UCSD-AML1 (cell line): ENCODE results near the gene KRTAP10-3.

Experiments
- DNase-seq: peaks from one replicate; lab custom pipeline; 2025; ENCODE audit not compliant: unreplicated experiment; lab: John Stamatoyannopoulos, UW

KRTAP10-3 gene

DNA sequence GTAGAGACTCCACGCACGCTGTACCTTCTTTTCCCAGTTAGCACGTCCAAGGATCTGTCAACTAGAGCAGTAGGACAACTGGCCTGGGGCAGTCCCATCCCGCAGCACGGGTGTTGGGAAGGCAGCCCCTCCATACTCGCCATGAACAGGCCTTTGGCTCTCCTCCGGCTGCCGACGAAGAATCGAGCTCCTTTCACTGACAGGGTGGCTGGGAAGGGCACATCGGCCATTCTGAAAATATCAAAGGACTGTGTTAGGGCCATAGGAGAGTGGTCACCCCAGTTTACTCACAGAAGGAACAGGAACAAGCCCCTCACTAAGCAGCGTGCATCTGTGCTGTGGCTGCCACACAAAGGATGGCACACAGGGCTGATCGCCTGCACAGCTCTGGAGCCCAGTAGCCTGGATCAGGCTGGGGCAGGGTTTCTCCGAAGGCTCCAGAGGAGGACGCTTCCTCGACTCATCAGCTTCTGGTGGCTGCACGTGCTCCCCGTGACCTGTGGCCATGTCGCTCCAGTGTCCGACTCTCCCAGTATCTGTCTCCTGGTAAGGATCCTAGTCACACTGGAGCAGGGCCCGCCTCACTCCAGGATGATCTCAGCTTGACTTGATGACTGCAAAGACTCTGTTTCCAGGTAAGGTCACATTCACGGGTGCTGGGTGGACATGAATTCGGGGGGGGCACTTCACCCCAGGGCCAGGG lies 27.5 kb downstream of the KRTAP10-3 start:
- no peak for DNase-seq

GRCh38 chr21:44530221-44530902 lies 28.2 kb downstream of the KRTAP10-3 start:
- no peak for DNase-seq

GRCh38 chr21:44529503-44530125 lies 29.0 kb downstream of the KRTAP10-3 start:
- no peak for DNase-seq

DNA sequence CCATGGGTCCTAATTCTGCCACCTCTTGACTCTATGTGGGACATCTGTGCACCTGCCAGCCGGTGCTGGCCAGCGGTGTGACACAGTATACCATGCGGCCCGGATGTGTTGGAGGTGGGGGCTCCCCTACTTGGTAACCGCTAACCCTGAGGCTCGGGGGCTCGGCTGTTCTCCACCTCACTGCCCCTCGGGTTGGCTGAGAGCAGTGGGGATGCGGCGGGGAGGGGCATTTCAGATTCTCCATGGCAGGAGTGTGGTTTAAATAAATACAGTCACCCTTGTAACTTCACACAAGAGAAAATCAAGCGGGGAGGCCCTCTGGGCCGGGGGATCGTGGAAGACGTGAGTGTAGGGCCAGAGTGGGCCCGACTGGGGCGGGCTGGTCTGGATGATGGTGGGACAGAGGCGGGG lies 29.6 kb downstream of the KRTAP10-3 start:
- DNase-seq, result no peak

DNA sequence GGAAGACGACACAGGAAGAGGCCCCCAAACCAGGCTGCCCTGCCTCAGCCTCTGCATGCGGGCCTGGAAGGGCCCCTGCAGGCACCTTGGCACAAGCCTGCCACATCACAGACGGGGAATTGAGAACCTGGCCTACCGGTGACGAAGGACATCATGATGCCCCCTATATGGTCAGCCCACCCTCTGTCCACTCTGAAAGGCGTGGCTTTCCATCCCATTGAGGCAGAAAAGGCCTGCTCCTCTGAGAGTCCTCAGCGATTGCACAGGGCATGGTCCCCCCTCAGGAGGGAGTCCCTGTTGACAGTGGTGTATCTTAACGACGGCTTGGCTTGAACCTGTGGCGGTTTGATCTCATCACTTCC lies 30.0 kb downstream of the KRTAP10-3 start:
- no peak for DNase-seq

GRCh38 chr21:44527983-44528633 lies 30.5 kb downstream of the KRTAP10-3 start:
- no peak for DNase-seq

DNA sequence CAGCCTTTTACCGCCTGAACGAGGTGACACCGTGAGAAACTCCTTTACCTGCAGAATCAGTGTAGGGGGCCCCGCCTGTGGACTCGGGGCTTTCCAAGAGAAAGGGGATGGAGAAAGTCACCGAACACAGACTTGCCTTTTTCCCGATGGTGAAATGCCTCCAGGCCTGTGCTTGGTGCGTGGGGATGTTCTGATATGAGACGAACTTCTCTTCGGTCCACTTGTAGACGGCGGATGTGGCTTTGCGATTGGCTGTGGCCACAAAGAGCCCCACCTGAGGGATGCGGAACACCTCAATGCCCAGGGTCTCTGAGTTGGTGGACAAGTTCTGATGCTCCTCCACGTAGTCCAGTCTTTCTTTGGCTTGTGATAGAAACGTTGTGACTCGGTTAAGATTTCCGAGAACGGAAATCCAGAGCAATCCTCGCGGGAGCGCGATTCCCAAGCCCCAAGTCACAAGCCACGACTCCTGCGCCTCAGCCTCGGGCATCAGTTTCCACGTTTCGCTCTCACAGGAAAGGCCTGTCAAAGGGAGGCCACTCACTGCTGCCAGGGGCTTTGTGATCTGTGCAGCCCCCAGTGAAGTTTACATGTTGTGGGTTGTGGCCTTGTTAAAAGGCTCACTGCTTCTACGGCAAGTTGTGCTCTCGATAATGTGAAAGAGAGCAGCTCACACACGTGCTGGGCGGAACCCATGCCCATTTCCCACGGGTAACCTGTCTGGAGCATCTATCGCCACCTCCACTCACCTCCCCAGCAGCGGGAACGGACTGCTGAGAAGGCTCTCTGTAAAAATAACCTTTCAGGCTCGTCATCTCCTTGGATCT lies 31.2 kb downstream of the KRTAP10-3 start:
- DNase-seq, result no peak

DNA sequence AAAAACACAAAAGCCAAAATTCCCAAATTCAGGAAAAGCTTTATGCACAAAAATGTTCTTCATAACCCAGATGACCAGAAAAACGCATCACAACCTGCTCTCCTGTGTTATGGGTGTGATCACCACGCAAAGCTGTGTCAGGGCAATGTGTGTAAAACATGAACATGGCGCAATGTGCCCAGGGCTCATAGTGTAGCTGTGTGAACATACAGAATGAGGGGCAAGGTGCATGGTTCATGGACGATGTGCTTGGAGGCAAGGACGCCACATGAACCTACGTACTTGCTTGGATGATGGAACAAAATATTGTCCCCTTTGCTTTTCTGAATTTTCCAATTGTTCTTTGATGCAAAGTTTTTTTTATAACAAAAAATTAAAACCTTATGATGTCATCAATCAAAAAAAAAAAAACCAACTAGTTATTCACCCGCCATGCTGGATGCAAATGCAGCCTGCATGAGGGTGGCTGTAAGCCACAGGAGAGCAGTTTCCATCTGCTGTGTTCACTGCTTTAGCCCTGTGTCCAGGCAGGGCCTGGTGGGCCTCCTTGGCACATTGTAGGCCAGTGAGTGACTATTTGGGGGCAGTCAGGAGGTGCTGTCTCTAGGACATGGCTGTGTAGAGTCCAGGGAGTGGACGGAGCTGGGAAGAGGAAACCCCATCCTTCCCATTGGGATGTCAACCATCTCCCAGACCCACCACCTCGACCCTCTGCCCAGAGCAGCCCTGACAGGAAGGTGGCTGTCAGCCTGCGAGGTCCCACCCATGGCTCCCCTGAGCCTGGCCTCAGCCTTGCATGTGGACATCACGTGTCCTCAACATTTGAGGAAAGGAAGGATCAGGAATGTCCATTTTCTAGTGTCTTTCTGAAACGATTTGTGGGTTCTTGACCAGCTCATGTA lies 32.2 kb downstream of the KRTAP10-3 start:
- DNase-seq, result no peak

DNA sequence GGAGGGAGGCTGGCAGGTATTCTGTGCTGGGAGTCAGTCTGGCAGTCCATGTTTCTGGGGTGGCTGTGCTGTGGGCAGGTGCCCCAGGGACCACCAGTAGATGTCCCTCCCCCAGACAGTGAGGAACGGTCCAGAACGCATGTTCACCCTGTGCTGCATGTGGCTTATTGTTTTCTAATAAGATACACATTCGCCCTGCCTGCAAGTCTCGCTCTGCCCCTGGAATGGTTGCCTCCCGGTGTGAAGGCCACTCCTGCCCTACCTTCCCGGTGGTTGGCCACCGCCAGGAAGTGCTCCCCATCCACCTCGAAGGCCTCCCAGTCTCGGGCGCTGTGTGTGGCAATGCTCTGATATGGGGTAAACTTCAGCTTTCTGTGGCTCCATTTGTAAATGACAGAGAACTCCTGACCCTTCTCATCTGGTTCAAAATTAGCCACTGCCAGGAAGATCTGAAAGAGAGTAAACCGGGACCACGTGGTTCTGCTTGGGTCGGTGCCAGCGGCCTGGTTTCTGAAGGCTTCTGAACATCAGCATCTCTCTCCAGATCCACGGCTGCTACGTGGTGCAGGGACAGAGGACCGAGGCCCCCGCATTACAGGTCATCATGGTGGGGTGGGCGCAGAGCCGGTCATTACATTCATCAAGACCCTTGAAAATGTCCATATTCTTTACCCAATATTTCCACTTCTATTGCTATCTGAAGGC lies 33.1 kb downstream of the KRTAP10-3 start:
- DNase-seq, result no peak

DNA sequence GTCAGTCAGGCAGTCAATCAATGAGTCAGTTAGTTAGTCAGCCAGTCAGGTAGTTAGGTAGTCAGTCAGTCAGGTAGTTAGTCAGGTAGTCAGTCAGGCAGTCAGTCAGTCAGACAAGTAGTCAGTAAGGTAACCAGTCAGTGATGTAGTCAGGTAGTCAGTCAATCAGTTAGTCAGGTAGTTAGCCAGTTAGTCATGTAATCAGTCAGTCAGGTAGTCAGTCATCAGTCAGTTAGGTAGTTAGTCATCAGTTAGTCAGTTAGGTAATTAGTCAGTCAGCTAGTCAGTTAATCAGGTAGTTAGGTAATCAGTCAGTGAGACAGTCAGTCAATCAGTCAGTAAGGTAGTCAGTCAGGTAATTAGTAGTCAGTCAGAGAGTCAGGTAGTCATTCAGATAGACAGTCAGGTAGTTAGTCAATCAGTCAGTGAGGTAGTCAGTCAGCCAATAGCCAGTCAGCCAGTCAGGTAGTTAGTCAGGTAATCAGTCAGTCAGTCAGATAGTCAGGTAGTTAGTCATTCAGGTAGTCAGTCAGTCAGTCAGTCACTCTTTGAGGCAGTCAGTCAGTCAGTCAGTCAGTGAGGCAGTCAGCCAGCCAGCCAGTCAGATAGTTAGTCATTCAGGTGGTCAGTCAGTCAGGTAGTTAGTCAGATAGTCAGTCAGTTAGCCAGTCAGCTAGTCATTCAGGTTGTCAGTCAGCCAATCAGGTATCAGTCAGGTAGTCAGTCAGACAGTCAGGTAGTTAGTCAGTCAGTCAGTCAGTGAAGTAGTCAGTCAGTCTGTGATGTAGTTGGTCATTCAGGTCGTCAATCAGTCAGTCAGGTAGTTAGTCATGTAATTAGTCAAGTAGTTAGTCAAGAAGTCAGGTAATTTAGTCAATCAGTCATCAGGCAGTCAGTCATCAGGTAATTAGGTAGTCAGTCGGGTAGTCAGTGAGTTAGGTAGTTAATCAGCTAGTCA lies 33.9 kb downstream of the KRTAP10-3 start:
- DNase-seq, result no peak

GRCh38 chr21:44523567-44524413 lies 34.8 kb downstream of the KRTAP10-3 start:
- DNase-seq, result no peak

DNA sequence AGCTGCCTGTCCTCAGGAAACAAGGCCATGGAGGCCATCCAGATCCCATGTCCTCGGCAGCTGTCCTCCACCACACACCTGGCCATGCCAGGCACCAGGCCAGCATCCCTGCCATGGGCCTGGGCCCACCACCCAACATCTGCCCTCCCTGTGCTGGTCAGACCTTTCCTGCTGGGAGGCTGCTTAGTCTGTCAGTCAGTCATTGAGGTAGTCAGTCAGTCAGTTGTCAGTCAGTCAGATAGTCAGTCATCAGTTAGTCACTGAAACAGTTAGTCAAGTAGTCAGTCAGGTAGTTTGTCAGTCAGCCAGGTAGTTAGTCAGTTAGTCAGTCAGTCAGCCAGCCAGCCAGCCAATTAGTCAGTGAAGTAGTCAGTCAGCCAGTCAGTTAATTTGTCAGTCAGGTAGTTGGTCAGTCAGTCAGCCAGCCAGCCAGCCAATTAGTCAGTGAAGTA lies 35.8 kb downstream of the KRTAP10-3 start:
- no peak for DNase-seq

- no peak for DNase-seq
Measured at GRCh38 chr21:44521928-44522752, 36.5 kb downstream of the KRTAP10-3 start.

GRCh38 chr21:44521301-44521927 lies 37.2 kb downstream of the KRTAP10-3 start:
- DNase-seq, result no peak

GRCh38 chr21:44520326-44521300 lies 38.0 kb downstream of the KRTAP10-3 start:
- DNase-seq, result no peak
